GM18498 (cell line): ENCODE data around the gene VKORC1.

Experiments used
- ATAC-seq: cut with Tn5 transposase; IDR thresholded peaks from one replicate; pipeline ENCODE4 v1.9.1; 2021; ENCODE audit warnings: mild to moderate bottlenecking, moderate library complexity; ENCODE audit not compliant: unreplicated experiment

Gene VKORC1

DNA sequence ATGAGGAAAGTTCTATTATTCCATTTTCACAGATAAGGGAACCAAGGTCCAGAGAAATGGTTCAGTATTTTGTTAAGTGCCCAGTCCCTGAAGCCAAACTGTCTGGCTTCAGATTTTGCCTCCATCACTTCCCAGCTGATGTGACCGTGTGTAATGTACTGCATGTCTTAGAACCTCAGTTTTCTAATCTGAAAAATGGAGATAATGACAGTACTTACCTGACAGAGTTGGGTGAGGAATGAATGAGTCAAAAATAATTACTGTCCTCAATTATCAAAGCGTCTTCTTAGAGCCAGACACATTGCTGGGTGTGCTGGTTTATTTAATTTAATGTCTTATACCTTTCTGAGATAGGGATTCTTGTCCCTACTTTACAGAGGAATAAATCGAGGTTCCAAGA, 27.3 kb downstream of the VKORC1 start:
- no peak for ATAC-seq

GRCh38 chr16:31064882-31065461, 29.6 kb downstream of the VKORC1 start:
- ATAC-seq: no peak

- ATAC-seq: no peak
These were observed 30.6 kb downstream of the VKORC1 start for GRCh38 chr16:31063843-31064611.

DNA sequence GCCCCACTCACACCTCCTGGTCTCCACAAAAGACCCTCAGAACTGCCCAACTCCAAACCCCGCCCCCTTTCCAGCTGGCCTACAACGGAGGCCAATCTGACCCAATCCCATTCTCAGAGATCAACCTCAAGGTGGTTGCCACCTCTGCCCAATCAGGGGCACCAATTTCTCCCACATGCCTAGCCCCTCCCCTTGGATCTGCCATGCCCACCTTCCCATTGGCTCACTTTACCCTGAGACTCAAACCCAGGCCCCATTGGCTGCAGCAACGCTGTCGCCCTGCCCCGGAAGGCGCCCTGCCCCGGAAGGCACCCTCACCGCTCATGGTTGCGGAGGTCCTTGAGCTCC, 31.1 kb downstream of the VKORC1 start:
- ATAC-seq: no peak

DNA sequence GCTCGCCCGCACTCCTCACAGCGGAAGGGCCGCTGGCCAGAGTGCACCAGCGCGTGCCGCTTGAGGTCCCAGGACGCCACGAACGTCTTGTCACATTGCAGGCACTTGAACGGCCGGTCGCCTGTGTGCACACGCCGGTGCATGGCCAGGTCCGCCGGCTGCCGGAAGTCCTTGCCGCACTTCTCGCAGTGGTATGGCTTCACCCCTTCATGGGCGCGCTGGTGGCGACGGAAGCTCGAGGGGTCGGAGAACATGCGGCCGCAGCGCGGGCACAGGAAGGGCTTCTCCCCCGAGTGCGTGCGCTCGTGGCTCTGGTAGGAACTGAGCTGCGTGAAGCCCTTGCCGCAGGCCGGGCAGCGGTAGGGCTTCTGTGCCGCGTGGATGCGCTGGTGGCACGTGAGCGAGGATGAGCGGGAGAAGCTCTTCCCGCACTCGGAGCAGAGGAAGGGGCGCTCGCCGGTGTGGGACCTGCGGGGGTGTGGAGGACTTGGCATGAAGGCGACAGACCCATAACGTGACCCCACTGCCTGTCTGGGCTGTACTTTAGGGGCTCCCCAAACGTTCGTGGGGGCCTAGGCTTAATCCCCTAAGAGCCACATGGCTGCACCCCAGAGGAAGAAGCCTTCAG, 32.7 kb downstream of the VKORC1 start:
- no peak for ATAC-seq

GRCh38 chr16:31061126-31061812, 33.3 kb downstream of the VKORC1 start:
- ATAC-seq: no peak

DNA sequence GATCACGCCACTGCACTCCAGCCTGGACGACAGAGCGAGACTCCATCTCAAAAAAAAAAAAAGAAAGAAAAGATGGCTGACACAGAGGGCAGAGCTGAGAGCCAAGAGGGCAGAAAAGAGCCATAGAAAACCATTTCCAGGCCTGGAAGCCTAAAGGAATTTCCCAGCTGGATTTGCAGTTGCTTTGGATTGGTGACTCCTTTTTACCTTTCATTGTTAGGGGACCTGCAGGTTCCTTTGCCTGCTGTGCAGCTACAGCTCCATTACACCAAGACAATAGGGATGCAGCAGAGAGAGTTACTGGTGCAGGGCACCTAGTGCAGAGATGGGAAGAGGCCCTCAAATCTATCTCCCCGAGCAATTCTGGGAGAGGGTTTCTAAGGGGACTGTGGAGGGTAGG, 39.0 kb downstream of the VKORC1 start:
- no peak for ATAC-seq

DNA sequence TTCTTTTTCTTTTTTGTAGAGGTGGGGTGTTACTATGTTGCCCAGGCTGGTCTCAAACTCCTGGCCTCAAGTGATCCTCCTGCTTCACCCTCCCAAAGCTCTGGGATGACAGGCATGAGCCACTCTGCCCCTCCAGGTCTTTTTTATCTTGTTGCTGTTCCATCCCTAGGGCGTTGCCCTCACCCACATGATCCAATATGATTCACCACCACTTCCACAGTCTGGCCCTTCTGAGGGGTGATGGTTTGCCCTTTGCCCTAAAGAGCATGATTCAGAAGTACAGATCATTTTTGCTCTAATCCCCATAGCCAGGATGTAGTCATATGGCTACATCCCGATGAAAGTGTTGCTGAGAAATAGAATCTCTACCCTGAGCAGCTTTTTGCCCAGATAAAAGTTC, 42.5 kb downstream of the VKORC1 start:
- ATAC-seq: no peak

DNA sequence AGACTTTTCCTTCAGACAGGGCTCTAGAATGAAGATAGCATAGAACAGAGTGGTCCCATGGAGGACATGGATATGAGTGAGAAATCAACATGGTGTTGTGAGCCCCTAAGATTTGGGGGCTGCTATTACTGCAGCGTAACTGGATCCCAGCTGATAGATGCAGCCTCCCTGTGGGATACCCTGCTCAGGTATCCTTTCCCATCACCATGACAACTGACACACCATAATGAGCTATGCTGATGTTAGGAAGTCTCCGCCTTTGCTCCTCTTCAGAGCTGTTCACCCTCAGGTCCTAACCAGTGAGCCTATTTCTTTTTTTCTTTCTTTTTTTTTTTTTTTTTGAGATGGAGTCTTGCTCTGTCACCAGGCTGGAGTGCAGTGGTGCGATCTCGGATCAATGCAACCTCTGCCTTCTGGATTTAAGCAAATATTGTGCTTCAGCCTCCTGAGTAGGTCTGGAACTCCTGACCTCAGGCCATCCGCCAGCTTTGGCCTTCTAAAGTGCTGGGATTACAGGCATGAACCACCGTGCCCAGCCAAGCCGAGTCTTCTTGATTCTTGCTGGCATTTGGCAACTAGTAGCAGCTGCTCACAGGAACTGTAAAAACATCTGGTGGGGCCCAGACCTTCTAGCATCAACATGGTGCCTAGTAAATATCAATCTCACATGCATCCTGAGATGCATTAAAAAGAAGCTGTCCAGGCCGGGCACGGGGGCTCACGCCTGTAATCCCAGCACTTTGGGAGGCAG, 44.1 kb downstream of the VKORC1 start:
- ATAC-seq: no peak

GRCh38 chr16:31043898-31044481, 50.6 kb downstream of the VKORC1 start:
- no peak for ATAC-seq

DNA sequence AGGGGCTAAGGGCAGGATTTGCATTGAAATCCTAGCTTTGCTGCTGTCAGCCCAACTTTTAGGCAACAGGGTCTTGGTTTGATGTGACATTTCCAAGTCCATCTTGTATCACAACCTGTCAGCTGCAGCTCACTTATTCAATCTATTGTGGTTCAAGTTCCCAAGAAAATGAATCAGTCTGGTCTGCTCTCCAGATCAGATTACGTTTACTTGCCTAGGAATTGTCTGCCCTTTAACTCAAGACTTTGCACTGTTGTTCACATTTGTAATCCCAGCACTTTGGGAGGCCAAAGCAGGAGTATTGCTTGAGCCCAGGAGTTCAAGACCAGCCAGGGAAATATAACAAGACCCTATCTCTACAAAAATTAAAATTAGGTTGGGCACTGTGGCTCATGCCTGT, 51.2 kb downstream of the VKORC1 start:
- no peak for ATAC-seq

DNA sequence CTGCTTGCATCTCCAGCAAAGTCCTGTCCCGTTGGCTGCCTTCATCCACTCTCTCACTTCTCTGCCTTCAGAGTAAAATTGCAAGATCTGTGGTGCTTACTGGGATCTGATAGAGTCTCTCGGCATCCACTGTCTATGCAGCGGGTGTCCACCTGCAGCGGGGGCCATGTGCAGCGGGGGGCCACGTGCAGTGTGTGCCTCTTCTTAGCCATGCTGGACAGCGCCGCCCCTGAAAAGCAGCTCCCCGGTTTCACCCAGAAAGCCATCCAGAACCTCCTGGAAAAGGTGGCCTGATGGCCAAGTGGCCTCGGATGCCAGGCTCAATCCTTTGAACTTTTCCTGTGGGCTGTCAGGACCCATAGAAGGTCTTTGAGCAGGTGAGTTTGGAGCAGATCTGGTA, 51.7 kb downstream of the VKORC1 start:
- no peak for ATAC-seq
